Type B pancreatic cell (in vitro differentiated cells): ENCODE results near the gene SIRT2. TPM values are rescaled to one million over a fixed set of nuclear protein-coding genes. Genes with fewer than 3 reads are reported as not detected.

ENCODE experiments used
- DNase-seq: peaks from one replicate; pipeline ENCODE4 v3.0.0; 2021; ENCODE audit warnings: mixed read lengths; ENCODE audit not compliant: unreplicated experiment; ENCODE audit errors: extremely low spot score
- H3K27ac Mint-ChIP-seq: 2 replicates; pipeline ENCODE4 v1.8.0; 2021; ENCODE audit warnings: mild to moderate bottlenecking, mixed read lengths
- H3K27me3 Mint-ChIP-seq: 2 replicates; pipeline ENCODE4 v1.8.0; 2021; ENCODE audit warnings: mixed read lengths
- H3K36me3 Mint-ChIP-seq: 2 replicates; pipeline ENCODE4 v1.8.0; 2021; ENCODE audit warnings: mixed read lengths
- H3K4me1 Mint-ChIP-seq: one replicate; pipeline ENCODE4 v1.8.0; 2021; ENCODE audit warnings: mixed read lengths; ENCODE audit not compliant: unreplicated experiment
- H3K4me3 Mint-ChIP-seq: 2 replicates; pipeline ENCODE4 v1.8.0; 2021; ENCODE audit warnings: mild to moderate bottlenecking, mixed read lengths
- H3K9me3 Mint-ChIP-seq: 2 replicates; pipeline ENCODE4 v1.8.0; 2021; ENCODE audit warnings: mixed read lengths
- total RNA-seq: library from RNA; stranded (reverse); gene quantifications from 2 replicates; pipeline ENCODE4 v1.2.1, GENCODE V29; 2021; ENCODE audit warnings: low replicate concordance
- TF ChIP-seq, protein P1 (sequence below): fragments of 200-600 bp; sonication (generic); conservative IDR thresholded peaks from 2 replicates; pipeline ENCODE4 v1.5.0; 2021; ENCODE audit warnings: antibody characterized with exemption, mild to moderate bottlenecking

Gene SIRT2
- total RNA-seq, 1 donor from 2014 or later = 46.0 TPM

- DNase-seq = no peak
- TF ChIP-seq, protein P1, sequence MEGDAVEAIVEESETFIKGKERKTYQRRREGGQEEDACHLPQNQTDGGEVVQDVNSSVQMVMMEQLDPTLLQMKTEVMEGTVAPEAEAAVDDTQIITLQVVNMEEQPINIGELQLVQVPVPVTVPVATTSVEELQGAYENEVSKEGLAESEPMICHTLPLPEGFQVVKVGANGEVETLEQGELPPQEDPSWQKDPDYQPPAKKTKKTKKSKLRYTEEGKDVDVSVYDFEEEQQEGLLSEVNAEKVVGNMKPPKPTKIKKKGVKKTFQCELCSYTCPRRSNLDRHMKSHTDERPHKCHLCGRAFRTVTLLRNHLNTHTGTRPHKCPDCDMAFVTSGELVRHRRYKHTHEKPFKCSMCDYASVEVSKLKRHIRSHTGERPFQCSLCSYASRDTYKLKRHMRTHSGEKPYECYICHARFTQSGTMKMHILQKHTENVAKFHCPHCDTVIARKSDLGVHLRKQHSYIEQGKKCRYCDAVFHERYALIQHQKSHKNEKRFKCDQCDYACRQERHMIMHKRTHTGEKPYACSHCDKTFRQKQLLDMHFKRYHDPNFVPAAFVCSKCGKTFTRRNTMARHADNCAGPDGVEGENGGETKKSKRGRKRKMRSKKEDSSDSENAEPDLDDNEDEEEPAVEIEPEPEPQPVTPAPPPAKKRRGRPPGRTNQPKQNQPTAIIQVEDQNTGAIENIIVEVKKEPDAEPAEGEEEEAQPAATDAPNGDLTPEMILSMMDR = no peak
- Mint-ChIP-seq H3K27me3 (no peaks in the 10 kb centered on the region), H3K9me3 (no peaks in the 10 kb centered on the region), H3K4me1 (peaks cover 18% of the 10 kb centered on the region), H3K4me3 (peak overlapping the region; percentile 97), H3K27ac (peak overlapping the region; percentile 100), H3K36me3 (peaks cover 38% of the 10 kb centered on the region)
Measured at GRCh38 chr19:38848299-38849146, 50.9 kb downstream of the SIRT2 start.

- TF ChIP-seq, protein P1 = no peak
- no peaks in the 10 kb centered on the region for H3K27me3 Mint-ChIP-seq
- H3K4me3 Mint-ChIP-seq = peak overlapping the region; percentile 22
- peaks cover 56% of the 10 kb centered on the region for H3K36me3 Mint-ChIP-seq
- peaks cover 11% of the 10 kb centered on the region for H3K4me1 Mint-ChIP-seq
- H3K27ac Mint-ChIP-seq = peak overlapping the region; percentile 58
- no peaks in the 10 kb centered on the region for H3K9me3 Mint-ChIP-seq
- DNase-seq = no peak
Measured at GRCh38 chr19:38846097-38846496, 53.3 kb downstream of the SIRT2 start.

GRCh38 chr19:38845374-38846024, 53.9 kb downstream of the SIRT2 start:
- H3K36me3 Mint-ChIP-seq = peaks cover 61% of the 10 kb centered on the region
- H3K27me3 Mint-ChIP-seq = no peaks in the 10 kb centered on the region
- H3K4me3 Mint-ChIP-seq = peak overlapping the region; percentile 22
- no peak for DNase-seq
- peaks cover 11% of the 10 kb centered on the region for H3K4me1 Mint-ChIP-seq
- H3K9me3 Mint-ChIP-seq = no peaks in the 10 kb centered on the region
- peak overlapping the region; percentile 34 for H3K27ac Mint-ChIP-seq
- TF ChIP-seq, protein P1 = no peak

DNA sequence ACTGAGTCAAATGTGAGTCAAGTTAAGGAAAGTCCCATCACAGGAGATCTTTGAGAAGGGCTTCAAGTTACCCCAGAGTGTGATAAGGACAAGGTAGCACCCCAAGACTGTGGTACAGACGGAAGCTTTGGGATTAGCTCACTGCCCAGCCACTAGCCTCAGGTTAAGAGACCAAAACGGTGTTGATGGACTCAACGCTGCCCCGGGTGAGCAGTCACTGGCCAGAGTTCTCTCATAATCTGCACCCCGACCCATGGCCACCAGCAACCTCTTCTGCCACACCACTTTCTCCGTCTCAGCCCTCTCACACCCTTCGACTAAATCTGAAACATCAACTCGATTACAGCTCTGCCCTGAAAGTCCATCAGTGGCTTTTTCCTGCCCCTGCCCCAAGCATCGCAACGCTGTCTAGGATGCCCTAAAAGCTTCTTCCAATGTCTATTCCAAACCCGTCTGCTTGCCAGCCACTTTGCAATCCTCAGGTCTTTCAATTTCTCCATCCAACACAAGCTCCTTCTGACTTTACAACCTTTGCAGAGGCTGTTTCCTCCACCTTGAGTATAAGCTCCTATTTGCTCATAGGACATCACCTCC, 55.2 kb downstream of the SIRT2 start:
- Mint-ChIP-seq H3K4me3 (no peak overlapping the region), H3K27me3 (no peaks in the 10 kb centered on the region), H3K9me3 (no peaks in the 10 kb centered on the region), H3K27ac (peak overlapping the region; percentile 55), H3K4me1 (peaks cover 11% of the 10 kb centered on the region), H3K36me3 (peaks cover 65% of the 10 kb centered on the region)
- TF ChIP-seq, protein P1 = no peak
- no peak for DNase-seq

GRCh38 chr19:38843175-38843758, 56.2 kb downstream of the SIRT2 start:
- Mint-ChIP-seq H3K27me3 (no peaks in the 10 kb centered on the region), H3K27ac (peak overlapping the region; percentile 68)
- TF ChIP-seq, protein P1 = no peak

More at GRCh38 chr19:38843175-38843758, 56.2 kb downstream of the SIRT2 start:
- DNase-seq = no peak
- no peak overlapping the region for H3K4me3 Mint-ChIP-seq
- H3K9me3 Mint-ChIP-seq = no peaks in the 10 kb centered on the region
- H3K36me3 Mint-ChIP-seq = peaks cover 62% of the 10 kb centered on the region
- H3K4me1 Mint-ChIP-seq = peaks cover 7% of the 10 kb centered on the region
